Subcutaneous abdominal adipose tissue (tissue), 5 donors: ENCODE measurements around the gene ABHD8.
"Not testable (repeated sequence)": the region's sequence is repeated elsewhere in the genome, so short reads cannot be mapped to it uniquely, and the experiment has no call there.

Experiments used
- H3K27ac ChIP-seq: one replicate; pipeline ENCODE4 v1.7.0; 2013; ENCODE audit warnings: low read depth, mild to moderate bottlenecking, inconsistent platforms, low read length, moderate library complexity
- H3K27me3 ChIP-seq, 5 donors: one replicate each; pipeline ENCODE4 v1.7.0; 2013; ENCODE audit warnings: low read length in 5 of 5, inconsistent platforms in 1 of 5; ENCODE audit not compliant: control insufficient read depth in 5 of 5, insufficient read depth in 4 of 5
- H3K36me3 ChIP-seq, 5 donors: one replicate each; pipeline ENCODE4 v1.7.0; 2013; ENCODE audit warnings: low read length in 5 of 5; ENCODE audit not compliant: control insufficient read depth in 5 of 5, insufficient read depth in 5 of 5
- H3K4me1 ChIP-seq, 5 donors: one replicate each; pipeline ENCODE4 v1.7.0; 2013; ENCODE audit warnings: low read length in 5 of 5, mild to moderate bottlenecking in 3 of 5, moderate library complexity in 1 of 5; ENCODE audit not compliant: control insufficient read depth in 5 of 5, insufficient read depth in 5 of 5
- H3K4me3 ChIP-seq, 5 donors: one replicate each; pipeline ENCODE4 v1.7.0; 2013; ENCODE audit warnings: low read length in 5 of 5, low read depth in 1 of 5
- H3K9ac ChIP-seq, 5 donors: one replicate each; pipeline ENCODE4 v1.7.0; 2013; ENCODE audit warnings: low read length in 5 of 5, mild to moderate bottlenecking in 4 of 5, moderate library complexity in 3 of 5
- H3K9me3 ChIP-seq, 5 donors: one replicate each; pipeline ENCODE4 v1.7.0; 2013; ENCODE audit warnings: low read length in 5 of 5; ENCODE audit not compliant: control insufficient read depth in 5 of 5
- donor health status: healthy.
- donor health status: healthy.
- donor health status: healthy.
- donor health status: healthy.
- donor health status: healthy.

The ABHD8 gene

DNA sequence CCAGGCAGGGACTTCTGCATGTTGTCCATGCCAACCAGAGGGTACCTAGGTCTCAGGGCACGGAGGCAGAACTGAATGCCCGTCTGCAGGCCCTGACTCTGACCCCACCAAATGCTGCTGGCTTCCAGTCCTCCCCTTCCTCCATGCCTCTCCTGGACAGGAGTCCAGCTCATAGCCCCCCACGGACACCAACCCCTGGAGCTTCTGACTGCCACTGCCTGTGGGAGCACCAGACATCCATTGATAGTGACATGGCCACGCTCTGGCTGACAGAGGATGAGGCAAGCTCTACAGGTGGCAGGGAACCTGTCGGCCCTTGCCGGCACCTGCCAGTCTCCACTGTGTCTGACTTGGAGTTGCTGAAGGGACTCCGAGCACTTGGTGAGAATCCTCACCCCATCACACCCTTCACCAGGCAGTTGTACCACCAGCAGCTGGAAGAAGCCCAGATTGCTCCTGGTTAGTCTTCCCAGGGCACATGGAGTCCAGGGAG is 19.7 kb downstream of the ABHD8 start:
- H3K27ac ChIP-seq = no peak overlapping the region
- peaks cover 0 to 10% (median 8%) of the 10 kb centered on the region in 5 donors for H3K36me3 ChIP-seq
- H3K27me3 ChIP-seq = peaks cover 0 to 17% (median 14%) of the 10 kb centered on the region in 5 donors
- no peak overlapping the region for H3K9ac ChIP-seq
- peaks cover 0 to 19% (median 17%) of the 10 kb centered on the region in 5 donors for H3K4me1 ChIP-seq
- H3K9me3 ChIP-seq = no peaks in the 10 kb centered on the region
- H3K4me3 ChIP-seq = no peak overlapping the region

DNA sequence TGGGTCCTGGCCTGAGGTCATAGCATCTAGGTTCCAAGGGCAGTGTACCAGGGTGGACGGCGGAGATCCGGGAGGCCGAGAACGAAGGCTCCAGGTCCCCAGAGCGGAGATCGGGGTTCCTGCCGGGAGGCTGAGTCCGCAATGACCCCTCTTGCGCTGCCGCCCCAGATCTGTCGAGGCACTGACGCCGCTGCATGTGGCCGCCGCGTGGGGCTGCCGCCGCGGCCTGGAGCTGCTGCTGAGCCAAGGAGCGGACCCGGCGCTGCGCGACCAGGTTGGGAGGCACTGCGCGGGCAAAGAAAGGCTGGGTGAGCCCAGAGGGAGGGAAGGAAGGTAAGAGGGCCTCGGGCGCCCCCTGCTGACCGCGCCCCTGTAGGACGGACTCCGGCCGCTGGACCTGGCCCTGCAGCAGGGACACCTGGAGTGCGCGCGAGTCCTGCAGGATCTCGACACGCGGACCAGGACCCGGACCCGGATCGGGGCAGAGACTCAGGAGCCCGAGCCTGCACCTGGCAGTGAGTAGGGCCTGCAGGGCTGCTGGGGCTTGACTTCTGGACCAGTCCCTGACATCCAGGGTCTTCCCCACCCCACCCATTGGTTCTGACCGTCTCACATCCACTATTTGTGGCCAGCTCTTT is 20.6 kb downstream of the ABHD8 start:
- peak overlapping the region in 3 of 5 donors; percentile 34 to 64 (median 50) for H3K4me3 ChIP-seq

DNA sequence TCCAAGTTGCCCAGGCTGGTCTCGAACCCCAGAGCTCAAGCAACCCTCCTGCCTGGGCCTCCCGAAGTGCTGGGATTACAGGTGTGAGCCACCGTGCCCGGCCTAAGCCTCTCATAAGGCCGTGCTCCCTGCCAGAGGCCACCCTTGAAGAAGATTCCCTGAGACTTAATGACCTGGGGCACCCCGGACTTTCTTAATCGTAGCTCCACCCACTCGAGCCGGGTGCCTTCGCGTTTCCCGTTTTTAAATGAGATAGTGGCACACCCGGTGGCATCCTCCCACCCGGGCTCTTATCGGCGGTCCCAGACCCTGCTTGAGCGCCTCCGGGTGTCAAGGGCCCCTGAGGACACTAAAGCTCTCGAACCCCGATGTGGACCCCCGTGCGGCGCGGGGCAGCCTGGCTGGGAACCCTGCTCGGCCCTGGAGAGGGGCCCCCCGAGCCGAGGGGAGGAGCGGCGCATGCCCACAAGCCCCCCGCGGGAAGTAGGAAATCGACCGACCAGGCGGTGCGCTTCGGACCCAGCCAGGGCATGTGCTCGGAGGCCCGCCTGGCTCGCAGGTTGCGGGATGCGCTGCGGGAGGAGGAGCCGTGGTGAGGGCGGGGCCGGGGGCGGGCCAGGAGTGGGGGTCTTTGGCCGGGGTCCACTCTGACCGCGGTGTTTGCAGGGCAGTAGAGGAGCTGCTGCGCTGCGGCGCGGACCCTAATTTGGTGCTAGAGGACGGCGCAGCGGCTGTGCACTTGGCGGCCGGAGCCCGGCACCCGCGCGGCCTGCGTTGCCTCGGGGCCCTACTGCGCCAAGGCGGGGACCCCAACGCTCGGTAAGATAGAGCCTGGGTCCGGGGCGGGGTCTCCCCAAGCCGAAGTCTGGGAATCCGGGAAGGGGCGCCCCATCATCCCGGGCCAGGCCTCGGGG is 21.6 kb downstream of the ABHD8 start, which contains the start of gene ANKLE1:
Gene ANKLE1, plus strand, starts transcription at position 511 of the 914 bp plus-strand sequence. Its CDS starts 20 bp downstream, at position 531.
- Histone ChIP-seq H3K4me3 (peak within 1 kb of the TSS in 3 of 5 donors; percentile 34 to 64 (median 50)), H3K27me3 (peaks cover 0 to 17% (median 14%) of the 10 kb centered on the region in 5 donors), H3K27ac (no peak within 1 kb of the TSS), H3K36me3 (peaks cover 0 to 21% (median 18%) of the 10 kb centered on the region in 5 donors), H3K4me1 (peaks cover 0 to 19% (median 17%) of the 10 kb centered on the region in 5 donors), H3K9me3 (no peaks in the 10 kb centered on the region), H3K9ac (peak within 1 kb of the TSS in 3 of 5 donors; percentile 32 to 52 (median 47))

More for the DNA sequence above, 20.6 kb downstream of the ABHD8 start:
- Histone ChIP-seq H3K9me3 (no peaks in the 10 kb centered on the region), H3K4me1 (peaks cover 0 to 19% (median 17%) of the 10 kb centered on the region in 5 donors), H3K27ac (no peak overlapping the region), H3K27me3 (peaks cover 0 to 17% (median 14%) of the 10 kb centered on the region in 5 donors), H3K36me3 (peaks cover 0 to 11% (median 10%) of the 10 kb centered on the region in 5 donors), H3K9ac (peak overlapping the region in 2 of 5 donors; percentile 47 to 52)

DNA sequence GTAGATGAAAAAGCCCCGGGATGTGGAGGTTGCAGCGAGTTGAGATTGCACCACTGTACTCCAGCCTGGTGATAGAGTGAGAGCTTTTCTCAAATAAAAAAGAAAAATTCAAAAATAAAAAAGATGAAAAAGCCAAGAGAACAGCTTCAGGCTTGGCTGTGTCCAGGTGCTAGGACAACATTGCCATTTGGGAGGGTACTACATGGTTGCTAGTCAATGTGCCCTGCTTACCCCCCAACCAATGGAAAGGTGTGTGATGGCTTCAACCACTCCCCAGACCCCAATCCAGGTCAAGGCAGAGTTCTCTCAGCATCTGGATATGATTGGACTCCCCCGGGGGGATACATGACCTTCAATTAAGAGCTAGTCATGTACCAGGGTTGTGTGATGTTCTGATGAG is 23.8 kb downstream of the ABHD8 start:
- H3K27me3 ChIP-seq = peaks cover 0 to 17% (median 14%) of the 10 kb centered on the region in 5 donors
- H3K27ac ChIP-seq = no peak overlapping the region
- H3K36me3 ChIP-seq = peaks cover 0 to 41% (median 37%) of the 10 kb centered on the region in 5 donors
- H3K9me3 ChIP-seq = no peaks in the 10 kb centered on the region
- no peak overlapping the region for H3K4me3 ChIP-seq
- peaks cover 0 to 19% (median 17%) of the 10 kb centered on the region in 5 donors for H3K4me1 ChIP-seq
- H3K9ac ChIP-seq = no peak overlapping the region

DNA sequence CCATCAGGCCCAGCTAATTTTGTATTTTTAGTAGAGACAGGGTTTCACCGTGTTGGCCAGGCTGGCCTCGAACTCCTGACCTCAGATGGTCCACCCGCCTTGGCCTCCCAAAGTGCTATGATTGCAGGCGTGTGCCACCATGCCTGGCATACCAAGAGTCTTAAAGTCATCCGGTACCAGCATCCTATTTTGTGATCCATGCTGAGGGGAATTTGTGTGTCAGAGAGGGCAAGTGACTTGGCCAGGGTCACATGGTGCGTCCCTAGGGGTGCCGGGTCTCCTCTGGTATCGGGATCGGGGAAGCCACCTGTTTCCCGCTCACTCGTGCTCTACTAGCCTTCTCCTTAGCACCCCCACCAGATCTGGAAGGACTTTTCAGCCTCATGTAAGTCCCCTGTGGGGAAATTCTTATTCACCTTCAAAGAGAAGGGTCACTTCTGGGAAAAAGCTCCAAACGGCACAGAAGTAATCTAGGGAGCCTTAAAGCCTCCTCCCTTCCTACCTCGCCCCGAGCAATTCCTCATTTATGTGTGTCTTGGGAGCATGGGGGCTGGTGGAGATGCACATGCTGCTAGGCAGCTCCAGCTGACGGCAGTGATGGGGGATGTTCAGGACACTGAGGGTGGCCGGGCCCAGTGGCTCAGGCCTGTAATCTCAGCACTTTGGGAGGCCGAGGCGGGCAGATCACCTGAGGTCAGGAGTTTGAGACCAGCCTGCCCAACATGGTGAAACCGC is 27.6 kb downstream of the ABHD8 start:
- no peak overlapping the region for H3K9ac ChIP-seq
- H3K27me3 ChIP-seq = no peaks in the 10 kb centered on the region
- no peaks in the 10 kb centered on the region for H3K4me1 ChIP-seq
- H3K9me3 ChIP-seq = no peaks in the 10 kb centered on the region
- peaks cover 0 to 71% (median 57%) of the 10 kb centered on the region in 5 donors for H3K36me3 ChIP-seq
- H3K27ac ChIP-seq = no peak overlapping the region
- H3K4me3 ChIP-seq = no peak overlapping the region

DNA sequence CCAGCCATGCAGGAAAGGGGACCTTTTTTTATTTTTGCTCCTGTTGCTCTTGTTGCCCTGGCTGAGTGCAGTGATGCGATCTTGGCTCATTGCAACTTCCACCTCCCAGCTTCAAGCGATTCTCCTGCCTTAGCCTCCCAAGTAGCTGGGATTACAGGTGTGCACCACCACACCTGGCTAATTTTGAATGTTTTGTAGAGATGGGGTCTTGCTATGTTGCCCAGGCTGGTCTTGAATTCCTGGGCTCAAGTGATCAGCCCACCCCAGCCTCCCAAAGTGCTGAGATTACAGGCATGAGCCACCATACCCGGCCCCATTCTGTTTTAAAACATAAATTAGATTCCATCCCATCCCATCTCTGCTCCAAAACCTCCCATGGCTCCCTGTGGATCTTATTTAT is 28.3 kb downstream of the ABHD8 start:
- H3K27me3 ChIP-seq, H3K9me3 ChIP-seq, H3K4me1 ChIP-seq, H3K27ac ChIP-seq, H3K4me3 ChIP-seq, H3K9ac ChIP-seq: not testable (repeated sequence)
- peaks cover 0 to 77% (median 60%) of the 10 kb centered on the region in 5 donors for H3K36me3 ChIP-seq

DNA sequence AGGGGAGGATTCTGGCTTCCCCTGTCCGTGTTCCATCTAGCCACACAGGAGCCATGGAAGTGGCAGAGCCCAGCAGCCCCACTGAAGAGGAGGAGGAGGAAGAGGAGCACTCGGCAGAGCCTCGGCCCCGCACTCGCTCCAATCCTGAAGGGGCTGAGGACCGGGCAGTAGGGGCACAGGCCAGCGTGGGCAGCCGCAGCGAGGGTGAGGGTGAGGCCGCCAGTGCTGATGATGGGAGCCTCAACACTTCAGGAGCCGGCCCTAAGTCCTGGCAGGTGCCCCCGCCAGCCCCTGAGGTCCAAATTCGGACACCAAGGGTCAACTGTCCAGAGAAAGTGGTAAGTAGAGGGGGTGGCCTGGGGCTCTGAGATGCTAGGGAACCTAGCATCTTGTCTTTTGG is 34.5 kb downstream of the ABHD8 start:
- H3K4me1 ChIP-seq = peaks cover 5 to 24% (median 14%) of the 10 kb centered on the region in 5 donors
- no peaks in the 10 kb centered on the region for H3K9me3 ChIP-seq
- no peaks in the 10 kb centered on the region for H3K27me3 ChIP-seq
- no peak overlapping the region for H3K27ac ChIP-seq
- no peak overlapping the region for H3K4me3 ChIP-seq
- peaks cover 0 to 38% (median 17%) of the 10 kb centered on the region in 5 donors for H3K36me3 ChIP-seq
- no peak overlapping the region for H3K9ac ChIP-seq

DNA sequence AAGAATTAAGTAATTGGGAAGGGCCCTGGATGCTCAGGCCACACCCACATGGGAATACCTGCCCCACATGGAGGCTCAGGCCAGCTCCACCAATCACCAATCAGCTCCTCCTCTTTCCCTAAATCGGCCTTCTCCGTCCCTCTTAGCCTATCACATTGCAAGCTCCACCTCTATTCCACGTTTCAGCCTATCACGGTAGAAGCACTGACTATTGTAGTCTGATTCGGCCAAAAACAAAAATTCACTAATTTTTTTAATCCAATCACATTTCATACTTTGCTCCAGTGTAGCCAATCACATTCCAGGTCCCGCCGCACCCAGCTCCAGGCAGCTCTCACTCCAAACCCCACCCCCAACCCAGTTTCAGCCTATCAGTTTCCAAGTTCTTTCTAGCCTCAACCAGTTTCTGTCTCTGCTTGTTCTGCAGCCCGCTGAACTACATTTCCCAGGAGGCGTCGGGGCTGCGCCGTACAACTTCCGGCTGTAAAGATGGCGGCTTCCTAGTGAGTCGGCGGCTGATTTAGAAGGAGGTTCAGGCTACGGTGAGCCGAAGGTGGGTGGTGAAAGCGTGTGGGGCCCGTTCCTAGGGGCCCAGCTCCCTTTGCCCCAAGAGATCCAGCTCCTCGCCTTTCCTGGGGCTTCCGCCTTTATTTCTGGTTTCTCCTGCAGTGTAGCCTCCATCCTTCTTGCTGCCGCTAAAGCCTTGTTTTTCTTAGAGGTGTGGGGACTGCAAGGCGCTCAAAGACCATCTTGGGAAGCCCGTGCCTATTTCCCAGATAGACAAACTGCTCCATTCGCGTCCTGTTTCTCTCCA is 36.0 kb downstream of the ABHD8 start, which contains the start of gene BABAM1:
Gene BABAM1, plus strand, starts transcription at position 469 of the 814 bp plus-strand sequence. CDS start 1,364 bp downstream, outside the sequence.
- Histone ChIP-seq H3K9ac (peak within 1 kb of the TSS; percentile 60 to 95 (median 86)), H3K4me1 (peaks cover 5 to 33% (median 14%) of the 10 kb centered on the region in 5 donors)

DNA sequence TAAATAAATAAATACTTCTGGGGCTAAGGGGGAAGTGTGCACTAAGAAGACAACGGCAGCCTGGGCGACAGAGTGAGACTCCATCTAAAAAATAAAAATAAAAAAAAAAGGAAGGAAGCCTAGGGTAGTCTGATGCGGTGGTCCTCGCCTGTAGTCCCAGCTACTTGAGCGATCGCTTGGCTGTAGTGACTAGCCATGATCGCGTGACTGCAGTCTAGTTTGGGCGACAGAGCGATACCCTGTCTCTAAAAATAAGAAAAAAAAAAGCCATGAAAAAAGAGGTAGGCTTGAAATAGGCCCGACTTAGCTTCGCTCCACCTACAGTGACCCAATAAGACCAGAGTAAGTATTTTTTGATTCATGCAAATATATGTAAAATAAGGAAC is 36.6 kb downstream of the ABHD8 start:
- Histone ChIP-seq H3K36me3 (peaks cover 0 to 23% (median 9%) of the 10 kb centered on the region in 5 donors), H3K27ac (no peak overlapping the region), H3K4me1 (peaks cover 5 to 34% (median 14%) of the 10 kb centered on the region in 5 donors), H3K9me3 (no peaks in the 10 kb centered on the region), H3K27me3 (no peaks in the 10 kb centered on the region), H3K9ac (no peak overlapping the region), H3K4me3 (peak overlapping the region in 1 of 5 donors; percentile 11)

More for the DNA sequence above, 36.0 kb downstream of the ABHD8 start, which contains the start of gene BABAM1:
- no peaks in the 10 kb centered on the region for H3K9me3 ChIP-seq
- H3K27ac ChIP-seq = peak within 1 kb of the TSS; percentile 86
- H3K36me3 ChIP-seq = peaks cover 0 to 29% (median 12%) of the 10 kb centered on the region in 5 donors
- H3K4me3 ChIP-seq = peak within 1 kb of the TSS; percentile 86 to 98 (median 98)
- H3K27me3 ChIP-seq = no peaks in the 10 kb centered on the region
